Measurements from ENCODE around the gene SCO2.
"Not testable (repeated sequence)": the region's sequence is repeated elsewhere in the genome, so short reads cannot be mapped to it uniquely, and the experiment has no call there.

SCO2 gene

DNA sequence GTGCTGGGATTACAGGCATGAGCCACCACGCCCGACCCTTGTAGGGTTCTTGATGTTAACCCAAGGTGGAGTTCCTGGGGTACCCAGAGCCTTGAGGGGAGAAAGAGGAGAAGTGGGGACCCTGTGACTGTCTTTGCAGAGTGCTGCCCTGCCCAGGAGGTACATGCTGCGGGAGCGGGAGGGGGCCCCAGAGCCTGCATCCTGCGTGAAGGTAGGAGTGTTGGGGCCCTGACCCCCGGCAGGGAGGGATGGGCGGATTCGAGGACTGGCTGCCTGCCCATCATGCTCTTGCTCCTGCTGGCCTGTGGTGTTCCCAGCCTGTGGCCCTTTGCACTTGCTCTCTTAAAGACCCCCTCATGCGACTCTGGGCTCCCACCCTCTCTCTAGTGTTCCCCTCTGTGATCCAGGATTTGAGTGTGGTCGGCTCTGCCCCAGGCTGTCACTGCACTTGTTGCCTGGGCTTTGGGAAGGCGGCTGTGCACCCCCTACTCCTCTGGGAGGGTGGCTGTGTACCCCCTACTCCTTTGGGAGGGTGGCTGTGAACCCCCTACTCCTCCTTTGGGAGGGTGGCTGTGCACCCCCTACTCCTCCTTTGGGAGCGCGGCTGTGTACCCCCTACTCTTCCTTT lies 4.5 kb downstream of the SCO2 start:
- Mint-ChIP-seq H3K4me3 (no peak overlapping the region), H3K27ac (no peak overlapping the region), H3K27me3 (no peaks in the 10 kb centered on the region), H3K9me3 (no peaks in the 10 kb centered on the region), H3K4me1 (peaks cover 33% of the 10 kb centered on the region)
- ATAC-seq (no peak), DNase-seq (no peak)

GRCh38 chr22:50520184-50520583 lies 5.2 kb downstream of the SCO2 start:
- not testable (repeated sequence) for H3K4me3 Mint-ChIP-seq, H3K9me3 Mint-ChIP-seq, H3K27me3 Mint-ChIP-seq, ATAC-seq, DNase-seq, H3K27ac Mint-ChIP-seq
- peaks cover 37% of the 10 kb centered on the region for H3K4me1 Mint-ChIP-seq

- ATAC-seq (no peak), DNase-seq (no peak)
- peak overlapping the region in 1 of 2 donors; percentile 37 for H3K27ac Mint-ChIP-seq
- no peak overlapping the region for H3K4me3 Mint-ChIP-seq
- no peaks in the 10 kb centered on the region for H3K27me3 Mint-ChIP-seq
- no peaks in the 10 kb centered on the region for H3K9me3 Mint-ChIP-seq
- H3K4me1 Mint-ChIP-seq: peaks cover 37% of the 10 kb centered on the region
These were observed 6.2 kb downstream of the SCO2 start for GRCh38 chr22:50519151-50519550.

GRCh38 chr22:50518606-50519005 lies 6.8 kb downstream of the SCO2 start:
- DNase-seq (no peak), ATAC-seq (no peak)
- Mint-ChIP-seq H3K27ac (peak overlapping the region in 1 of 2 donors; percentile 12), H3K4me3 (no peak overlapping the region), H3K4me1 (peaks cover 37% of the 10 kb centered on the region), H3K27me3 (no peaks in the 10 kb centered on the region), H3K9me3 (no peaks in the 10 kb centered on the region)

DNA sequence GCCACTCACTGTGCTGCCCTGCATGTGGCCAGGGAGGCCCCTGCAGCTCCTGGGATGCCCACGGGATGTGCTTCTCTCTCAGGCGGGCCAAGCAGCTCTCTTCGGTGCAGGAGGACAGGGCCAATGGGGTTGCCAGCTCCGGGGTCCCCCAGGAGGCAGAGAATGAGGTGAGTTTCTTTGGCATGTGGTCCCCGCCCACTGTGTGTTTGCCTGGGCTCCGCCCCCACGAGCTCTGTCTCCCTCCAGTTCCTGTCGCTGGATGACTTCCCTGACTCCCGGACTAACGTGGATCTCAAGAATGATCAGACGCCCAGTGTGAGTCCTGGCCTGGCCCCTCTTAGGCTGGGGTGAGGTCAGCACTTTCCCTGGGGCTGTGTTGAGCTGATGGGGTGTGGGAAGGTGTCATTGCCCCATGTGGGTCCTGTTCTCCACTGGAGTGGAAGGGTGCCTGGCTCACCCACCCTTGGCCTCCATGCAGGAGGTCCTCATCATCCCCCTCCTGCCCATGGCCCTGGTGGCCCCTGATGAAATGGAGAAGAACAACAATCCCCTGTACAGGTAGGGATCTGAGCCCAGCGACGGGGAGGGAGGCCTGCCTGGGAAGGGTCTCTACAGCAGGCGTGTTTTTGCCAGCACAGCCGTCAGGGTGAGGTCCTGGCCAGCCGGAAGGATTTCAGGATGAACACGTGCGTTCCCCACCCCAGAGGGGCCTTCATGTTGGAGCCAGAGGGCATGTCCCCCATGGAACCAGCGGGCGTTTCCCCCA lies 7.7 kb downstream of the SCO2 start:
- Mint-ChIP-seq H3K27ac (peak overlapping the region in 1 of 2 donors; percentile 59), H3K9me3 (no peaks in the 10 kb centered on the region), H3K4me1 (peaks cover 37% of the 10 kb centered on the region), H3K27me3 (no peaks in the 10 kb centered on the region), H3K4me3 (no peak overlapping the region)
- DNase-seq (no peak), ATAC-seq (no peak)

DNA sequence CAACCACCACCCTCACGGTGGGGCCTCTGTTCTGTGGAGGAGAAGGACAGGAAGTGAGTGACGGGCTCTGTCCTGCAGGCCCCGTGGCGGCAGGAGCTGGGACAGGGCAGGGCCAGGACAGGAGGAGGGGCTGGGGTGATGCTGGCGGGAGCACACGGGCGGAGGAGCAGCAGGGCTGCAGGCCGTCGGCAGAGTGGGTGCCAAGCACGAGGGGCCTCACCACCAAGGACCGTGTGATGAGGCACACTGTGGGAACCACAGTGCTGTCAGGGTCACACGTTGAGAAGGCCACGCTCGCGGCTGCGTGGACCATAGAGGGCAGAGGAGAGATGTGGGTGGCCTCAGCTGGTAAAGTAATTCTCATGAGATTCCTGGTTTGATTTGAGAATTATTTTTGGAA lies 8.5 kb downstream of the SCO2 start:
- Mint-ChIP-seq H3K9me3 (no peaks in the 10 kb centered on the region), H3K27ac (peak overlapping the region in 1 of 2 donors; percentile 27), H3K4me1 (peaks cover 41% of the 10 kb centered on the region), H3K4me3 (no peak overlapping the region), H3K27me3 (no peaks in the 10 kb centered on the region)
- ATAC-seq: no peak
- no peak for DNase-seq

DNA sequence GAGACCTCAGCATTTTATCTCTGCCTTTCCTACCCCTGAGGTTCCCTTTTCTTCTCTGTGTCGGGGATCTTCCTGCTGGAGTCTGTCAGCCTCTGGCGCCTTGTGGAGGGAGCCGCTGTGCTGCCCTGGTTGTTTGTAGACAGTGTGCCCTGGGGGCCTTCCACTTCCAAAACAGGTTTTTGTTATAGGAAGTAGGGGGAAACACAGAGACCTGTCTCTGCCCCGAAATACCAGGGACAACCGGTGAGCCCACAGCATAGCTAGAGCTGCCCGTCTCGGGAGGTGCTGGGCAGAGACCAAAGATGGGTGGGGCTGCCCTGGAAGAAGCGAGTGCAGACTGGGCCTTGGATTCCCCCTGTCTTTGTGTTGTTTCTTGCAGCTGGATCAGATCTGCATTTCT lies 9.3 kb downstream of the SCO2 start:
- Mint-ChIP-seq H3K27me3 (no peaks in the 10 kb centered on the region), H3K9me3 (no peaks in the 10 kb centered on the region), H3K27ac (peak overlapping the region in 1 of 2 donors; percentile 4), H3K4me1 (peaks cover 45% of the 10 kb centered on the region), H3K4me3 (no peak overlapping the region)
- ATAC-seq: no peak
- no peak for DNase-seq

- no peaks in the 10 kb centered on the region for H3K27me3 Mint-ChIP-seq
- ATAC-seq: no peak
- no peak for DNase-seq
- no peak overlapping the region for H3K4me3 Mint-ChIP-seq
- H3K27ac Mint-ChIP-seq: peak overlapping the region in 1 of 2 donors; percentile 83
- peaks cover 59% of the 10 kb centered on the region for H3K4me1 Mint-ChIP-seq
- no peaks in the 10 kb centered on the region for H3K9me3 Mint-ChIP-seq
These were observed 12.2 kb downstream of the SCO2 start for GRCh38 chr22:50513175-50513574.

DNA sequence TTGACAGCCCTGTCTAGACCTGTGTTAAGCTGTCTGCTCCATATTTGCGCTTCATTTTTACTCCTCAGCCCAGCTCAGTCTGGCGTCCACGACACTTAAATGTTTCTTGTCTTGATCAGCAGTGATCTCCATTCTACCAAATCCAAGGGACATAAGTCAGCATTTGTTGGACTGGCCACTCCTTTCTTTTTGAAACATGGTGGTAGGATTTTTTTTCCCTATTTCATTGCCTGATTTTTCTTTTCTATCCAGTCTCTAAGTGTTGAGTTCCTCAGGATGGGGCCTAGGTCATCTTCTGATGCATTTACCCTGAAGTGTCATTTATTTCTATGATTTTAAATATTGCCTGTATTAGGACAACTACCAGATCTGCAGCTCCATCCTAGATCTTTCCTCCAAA lies 16.5 kb downstream of the SCO2 start:
- ATAC-seq (no peak), DNase-seq (no peak)
- Mint-ChIP-seq H3K9me3 (no peaks in the 10 kb centered on the region), H3K4me3 (peak overlapping the region; percentile 97 to 100), H3K4me1 (peaks cover 58% of the 10 kb centered on the region), H3K27me3 (no peaks in the 10 kb centered on the region), H3K27ac (peak overlapping the region; percentile 95 to 98)

GRCh38 chr22:50507991-50508884 lies 17.2 kb downstream of the SCO2 start, which contains the start of gene NCAPH2:
TSS of gene NCAPH2 (plus strand) at chr22:50508224. CDS start at chr22:50508338, 114 bp downstream.
- Mint-ChIP-seq H3K4me1 (peaks cover 51% of the 10 kb centered on the region), H3K4me3 (peak within 1 kb of the TSS; percentile 99 to 100), H3K27me3 (no peaks in the 10 kb centered on the region), H3K9me3 (no peaks in the 10 kb centered on the region), H3K27ac (peak within 1 kb of the TSS; percentile 98)
- ATAC-seq (peak; percentile 72), DNase-seq (peak; percentile 98)

- Mint-ChIP-seq H3K27ac (peak within 1 kb of the TSS; percentile 98), H3K27me3 (no peaks in the 10 kb centered on the region), H3K4me3 (peak within 1 kb of the TSS; percentile 99 to 100), H3K9me3 (no peaks in the 10 kb centered on the region), H3K4me1 (peaks cover 44% of the 10 kb centered on the region)
- peak; percentile 90 to 93 for DNase-seq
- ATAC-seq: peak; percentile 81
These were observed 17.9 kb downstream of the SCO2 start, which contains the start of gene LMF2 for GRCh38 chr22:50507421-50507990. TSS of gene LMF2 (minus strand) at chr22:50507702. CDS start at chr22:50507675, 27 bp downstream.

GRCh38 chr22:50506611-50507420 lies 18.6 kb downstream of the SCO2 start:
- DNase-seq (no peak), ATAC-seq (peak; percentile 1)
- Mint-ChIP-seq H3K9me3 (no peaks in the 10 kb centered on the region), H3K4me1 (peaks cover 37% of the 10 kb centered on the region), H3K27me3 (no peaks in the 10 kb centered on the region), H3K4me3 (peak overlapping the region; percentile 97 to 99), H3K27ac (peak overlapping the region; percentile 96 to 98)

DNA sequence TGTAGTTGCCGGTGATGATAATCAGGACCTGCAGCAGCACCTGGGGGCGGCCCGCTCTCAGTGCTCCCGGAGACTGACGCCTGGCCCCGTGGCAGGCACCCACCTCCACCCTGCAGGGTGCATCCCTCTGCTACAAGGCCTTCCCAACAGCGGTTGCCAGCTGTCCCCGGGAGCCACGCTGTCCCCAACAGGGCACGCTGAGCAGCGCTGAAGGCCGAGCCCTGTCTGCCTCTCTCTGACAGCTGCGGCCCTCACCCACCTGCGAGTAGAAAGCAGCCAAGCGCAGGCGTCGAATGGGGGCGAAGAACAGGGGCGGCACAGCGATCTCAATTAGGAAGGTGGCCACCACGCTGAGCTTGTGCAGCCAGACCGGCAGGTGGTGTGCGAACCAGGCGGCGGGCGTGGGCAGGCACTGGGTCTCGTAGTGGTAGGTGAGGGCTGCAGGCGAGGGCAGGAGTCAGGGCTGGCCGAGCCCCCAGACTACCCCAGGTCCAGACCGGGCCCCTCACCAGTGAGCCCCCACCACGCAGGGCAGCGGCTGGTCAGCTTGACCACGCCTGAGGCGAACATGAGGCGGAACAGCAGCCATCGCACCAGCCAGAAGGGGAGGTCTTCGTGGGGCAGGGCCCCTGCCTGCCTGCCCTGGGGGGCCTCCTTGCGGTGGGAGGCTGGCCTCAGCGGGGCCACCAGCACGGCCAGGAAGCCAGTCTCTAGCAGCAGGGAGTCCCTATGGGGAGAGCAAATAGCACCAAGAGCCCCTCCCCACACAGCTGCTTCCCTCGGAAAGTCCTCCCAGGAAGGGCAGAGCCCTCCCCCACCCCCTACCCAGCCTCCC lies 19.4 kb downstream of the SCO2 start:
- Mint-ChIP-seq H3K9me3 (no peaks in the 10 kb centered on the region), H3K4me3 (peak overlapping the region; percentile 97 to 99), H3K4me1 (peaks cover 33% of the 10 kb centered on the region), H3K27me3 (no peaks in the 10 kb centered on the region), H3K27ac (no peak overlapping the region)
- DNase-seq: no peak
- no peak for ATAC-seq

- Mint-ChIP-seq H3K4me3 (peak overlapping the region; percentile 12 to 57), H3K27me3 (no peaks in the 10 kb centered on the region), H3K4me1 (peaks cover 33% of the 10 kb centered on the region), H3K27ac (no peak overlapping the region), H3K9me3 (no peaks in the 10 kb centered on the region)
- DNase-seq (no peak), ATAC-seq (no peak)
These were observed 20.1 kb downstream of the SCO2 start for GRCh38 chr22:50505276-50505775.

Measured in stimulated activated naive CD8-positive, alpha-beta T cell treated with anti-CD3 and anti-CD28 coated beads, Interleukin-15, amount 100 ng/mL, for 72 hours (primary cell).